Hepatocyte (in vitro differentiated cells): ENCODE data around the gene PRX.

ENCODE experiments used
- CTCF ChIP-seq: fragments of 200-600 bp; sonication (generic); IDR thresholded peaks from 2 replicates; pipeline ENCODE4 v1.5.1; 2016; ENCODE audit warnings: antibody characterized with exemption, mild to moderate bottlenecking; ENCODE audit not compliant: poor library complexity
- EZH2 ChIP-seq: fragments of 200-600 bp; sonication (generic); IDR thresholded peaks from 2 replicates; pipeline ENCODE4 v1.6.1; 2016; ENCODE audit warnings: antibody characterized with exemption, mild to moderate bottlenecking, borderline replicate concordance

- TF ChIP-seq CTCF, result no peak
- no peak for TF ChIP-seq EZH2
Measured at GRCh38 chr19:40421993-40422747, 9.0 kb upstream of the PRX start.
